Gastroesophageal sphincter (tissue), 4 donors: Measurements from ENCODE around the gene SEC22A. TPM values are rescaled to one million over a fixed set of nuclear protein-coding genes. Genes with fewer than 3 reads are reported as not detected.

Experiments used
- ATAC-seq: fragments of 150-250 bp; one replicate; pipeline ENCODE4 v1.9.1; 2016; ENCODE audit warnings: mild to moderate bottlenecking, moderate library complexity
- H3K27ac ChIP-seq, 4 donors: fragments of 200-600 bp; sonication (generic) in 3 of 4; 1 replicate in 3 of 4; 2 replicates in 1 of 4; pipeline ENCODE4 v1.5.1; 2016 to 2019
- H3K27me3 ChIP-seq: fragments of 200-600 bp; sonication (generic); one replicate; pipeline ENCODE4 v1.5.1; 2019
- H3K36me3 ChIP-seq, 2 donors: fragments of 200-600 bp; sonication (generic); one replicate each; pipeline ENCODE4 v1.5.1; 2019; ENCODE audit warnings: control low read depth in 1 of 2
- H3K4me1 ChIP-seq, 3 donors: fragments of 200-600 bp; sonication (generic); 1 replicate in 2 of 3; 2 replicates in 1 of 3; pipeline ENCODE4 v1.5.1; 2016 to 2019; ENCODE audit warnings: control low read depth in 2 of 3
- H3K4me3 ChIP-seq, 2 donors: fragments of 200-600 bp; sonication (generic); one replicate each; pipeline ENCODE4 v1.5.1; 2019; ENCODE audit warnings: mild to moderate bottlenecking in 1 of 2, moderate library complexity in 1 of 2
- H3K9me3 ChIP-seq, 3 donors: fragments of 200-600 bp; sonication (generic); one replicate each; pipeline ENCODE4 v1.5.1; 2017 to 2019; ENCODE audit warnings: control low read depth in 2 of 3
- EP300 ChIP-seq: sonication (generic); formaldehyde crosslinking; IDR thresholded peaks from one replicate; pipeline ENCODE4 v1.6.1; 2017; ENCODE audit warnings: antibody characterized with exemption, mild to moderate bottlenecking
- POLR2A ChIP-seq, 2 donors: fragments of 450-650 bp; IDR thresholded peaks; one replicate each; pipeline ENCODE4 v1.6.1; 2017; ENCODE audit warnings: antibody characterized with exemption in 2 of 2, mild to moderate bottlenecking in 2 of 2, moderate library complexity in 1 of 2
- POLR2AphosphoS5 ChIP-seq: sonication (generic); formaldehyde crosslinking; IDR thresholded peaks from one replicate; pipeline ENCODE4 v1.6.1; 2017; ENCODE audit warnings: antibody characterized with exemption
- WGBS, 2 donors: methylation state at CpG; one replicate each; pipeline ENCODE4 v1.1.5; 2018; ENCODE audit warnings: low coverage in 1 of 2; 5-methylcytosine and 5-hydroxymethylcytosine counted together
- total RNA-seq, 4 donors: library from RNA; depleted of rRNA; stranded (reverse); fragments of >200 nt; gene quantifications; one replicate each; pipeline ENCODE4 v1.1.0, GENCODE V29; 2016
- TF ChIP-seq, protein P1 (sequence below), 4 experiments: fragments of 200-600 bp in 2 of 4; fragments of 450-650 bp in 2 of 4; sonication (generic) in 1 of 4; IDR thresholded peaks; one replicate each; pipeline ENCODE4 v1.5.1; 2017 to 2019; ENCODE audit warnings: antibody characterized with exemption in 4 of 4, mild to moderate bottlenecking in 2 of 4, moderate library complexity in 2 of 4

The SEC22A gene
- total RNA-seq, 4 donors from 2014 or later: 17.3 to 32.2 (median 23.9) TPM

DNA sequence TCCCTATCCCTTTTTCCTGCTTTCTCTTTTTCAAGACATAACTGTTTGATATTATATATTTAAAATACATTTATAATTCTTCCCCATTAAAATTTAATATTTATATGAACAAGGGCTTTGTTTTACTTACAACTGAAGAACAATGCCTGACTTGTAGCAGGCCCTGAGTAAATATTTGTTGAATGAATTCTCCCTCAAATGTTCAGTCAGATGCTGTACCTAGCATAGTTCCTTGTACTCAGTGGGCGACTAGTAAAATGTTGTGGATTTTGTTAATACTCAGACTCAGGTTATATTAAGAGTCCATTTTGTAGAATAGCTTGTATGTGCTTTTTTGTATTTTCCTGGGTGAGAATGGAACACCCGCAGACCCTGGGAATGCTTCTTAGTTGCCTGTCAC is 69.1 kb downstream of the SEC22A start:
- peaks cover 0 to 4% (median 0%) of the 10 kb centered on the region in 3 donors for H3K4me1 ChIP-seq
- 67 to 95% methylated on average over 1 to 2 of the region's 2 CpGs for WGBS, 2 donors
- H3K27me3 ChIP-seq: no peaks in the 10 kb centered on the region
- H3K4me3 ChIP-seq: no peak overlapping the region
- no peaks in the 10 kb centered on the region for H3K9me3 ChIP-seq
- no peak overlapping the region for H3K27ac ChIP-seq
- ATAC-seq: no peak
- TF ChIP-seq POLR2A (IDR thresholded peaks at IDR 0.05) (no peak), POLR2AphosphoS5 (no peak), EP300 (no peak)
- TF ChIP-seq, protein P1, sequence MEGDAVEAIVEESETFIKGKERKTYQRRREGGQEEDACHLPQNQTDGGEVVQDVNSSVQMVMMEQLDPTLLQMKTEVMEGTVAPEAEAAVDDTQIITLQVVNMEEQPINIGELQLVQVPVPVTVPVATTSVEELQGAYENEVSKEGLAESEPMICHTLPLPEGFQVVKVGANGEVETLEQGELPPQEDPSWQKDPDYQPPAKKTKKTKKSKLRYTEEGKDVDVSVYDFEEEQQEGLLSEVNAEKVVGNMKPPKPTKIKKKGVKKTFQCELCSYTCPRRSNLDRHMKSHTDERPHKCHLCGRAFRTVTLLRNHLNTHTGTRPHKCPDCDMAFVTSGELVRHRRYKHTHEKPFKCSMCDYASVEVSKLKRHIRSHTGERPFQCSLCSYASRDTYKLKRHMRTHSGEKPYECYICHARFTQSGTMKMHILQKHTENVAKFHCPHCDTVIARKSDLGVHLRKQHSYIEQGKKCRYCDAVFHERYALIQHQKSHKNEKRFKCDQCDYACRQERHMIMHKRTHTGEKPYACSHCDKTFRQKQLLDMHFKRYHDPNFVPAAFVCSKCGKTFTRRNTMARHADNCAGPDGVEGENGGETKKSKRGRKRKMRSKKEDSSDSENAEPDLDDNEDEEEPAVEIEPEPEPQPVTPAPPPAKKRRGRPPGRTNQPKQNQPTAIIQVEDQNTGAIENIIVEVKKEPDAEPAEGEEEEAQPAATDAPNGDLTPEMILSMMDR (IDR thresholded peaks at IDR 0.05): no peak
- H3K36me3 ChIP-seq: no peaks in the 10 kb centered on the region

DNA sequence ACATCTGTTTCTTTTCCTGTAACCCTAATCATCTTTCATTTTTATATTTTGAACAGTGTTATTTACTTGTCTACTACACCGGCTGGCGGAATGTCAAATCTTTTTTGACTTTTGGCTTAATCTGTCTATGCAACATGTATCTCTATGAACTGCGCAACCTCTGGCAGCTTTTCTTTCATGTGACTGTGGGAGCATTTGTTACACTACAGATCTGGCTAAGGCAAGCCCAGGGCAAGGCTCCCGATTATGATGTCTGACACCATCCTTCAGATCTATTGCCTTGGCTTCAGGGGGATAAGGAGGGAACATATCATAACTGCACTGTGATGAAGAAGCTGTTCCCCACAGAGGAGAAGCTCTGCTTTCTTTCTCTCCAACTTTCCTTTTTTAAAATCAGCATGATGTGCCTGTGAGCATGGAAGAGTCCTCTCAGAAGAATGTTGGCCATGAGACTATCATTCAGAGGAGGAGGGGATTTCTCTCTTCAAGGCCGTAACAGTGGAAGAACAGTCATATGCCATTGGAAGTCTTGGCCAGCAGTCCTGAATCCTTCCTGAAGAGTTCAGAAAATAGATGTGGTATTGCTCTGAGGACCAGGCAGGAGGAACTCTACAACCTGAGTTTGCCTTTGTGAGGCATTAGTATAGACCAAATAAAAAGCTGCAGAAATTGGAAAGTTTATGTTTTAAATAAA is 69.9 kb downstream of the SEC22A start:
- 48 to 50% methylated on average over 5 of the region's 5 CpGs for WGBS, 2 donors
- H3K27ac ChIP-seq: peak overlapping the region in 1 of 4 donors; percentile 6
- no peaks in the 10 kb centered on the region for H3K36me3 ChIP-seq
- peaks cover 0 to 9% (median 0%) of the 10 kb centered on the region in 3 donors for H3K4me1 ChIP-seq
- peak; percentile 56 for ATAC-seq
- no peaks in the 10 kb centered on the region for H3K27me3 ChIP-seq
- H3K9me3 ChIP-seq: no peaks in the 10 kb centered on the region
- TF ChIP-seq, protein P1 (IDR thresholded peaks at IDR 0.05): no peak
- no peak for TF ChIP-seq POLR2AphosphoS5
- no peak for TF ChIP-seq EP300
- no peak for TF ChIP-seq POLR2A (IDR thresholded peaks at IDR 0.05)
- no peak overlapping the region for H3K4me3 ChIP-seq

DNA sequence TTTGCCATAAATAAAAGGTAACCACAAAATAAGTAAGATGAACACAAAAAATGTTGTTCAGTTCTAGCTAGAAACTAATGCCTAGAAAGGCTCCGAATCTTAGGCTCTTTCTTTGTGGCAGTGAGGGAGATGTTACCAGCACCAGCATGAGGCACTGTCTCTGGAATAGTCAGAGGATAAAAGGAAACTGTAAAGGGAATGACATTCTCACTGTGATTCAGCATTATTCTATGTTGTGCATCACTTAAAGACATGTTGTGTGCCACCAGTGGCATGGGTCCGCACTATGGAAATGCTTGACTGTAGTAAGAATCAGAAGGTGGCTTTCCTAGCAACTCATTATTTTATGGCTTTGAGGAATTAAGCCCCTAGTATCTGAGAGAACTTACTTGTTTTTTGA is 70.8 kb downstream of the SEC22A start:
- Histone ChIP-seq H3K9me3 (no peaks in the 10 kb centered on the region), H3K27ac (no peak overlapping the region), H3K4me1 (peaks cover 0 to 9% (median 0%) of the 10 kb centered on the region in 3 donors), H3K36me3 (no peaks in the 10 kb centered on the region), H3K4me3 (no peak overlapping the region), H3K27me3 (no peaks in the 10 kb centered on the region)
- 90 to 94% methylated on average over 2 of the region's 2 CpGs for WGBS, 2 donors
- no peak for ATAC-seq
- TF ChIP-seq POLR2AphosphoS5 (no peak), POLR2A (IDR thresholded peaks at IDR 0.05) (no peak), EP300 (no peak)
- TF ChIP-seq, protein P1 (IDR thresholded peaks at IDR 0.05): no peak

DNA sequence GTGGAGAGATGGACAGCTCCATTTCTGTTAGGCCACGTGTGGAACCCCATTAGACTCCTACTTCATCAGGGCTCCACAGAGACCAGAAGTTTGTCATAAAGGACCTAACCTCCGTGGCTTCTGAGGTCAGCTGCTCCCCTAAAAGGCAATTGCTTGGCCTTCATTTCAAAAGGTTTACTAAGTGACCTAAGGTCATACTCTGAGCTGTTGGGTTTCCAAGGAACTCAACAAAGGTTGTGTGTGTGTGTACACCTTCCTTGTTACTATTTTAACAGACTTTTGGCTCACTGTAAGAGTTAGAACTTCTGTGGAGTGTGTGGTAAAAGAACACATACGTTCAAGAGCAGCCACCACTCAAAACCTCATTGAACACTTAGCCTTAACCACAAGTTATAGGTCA is 73.9 kb downstream of the SEC22A start:
- no peaks in the 10 kb centered on the region for H3K27me3 ChIP-seq
- H3K4me1 ChIP-seq: peaks cover 0 to 9% (median 0%) of the 10 kb centered on the region in 3 donors
- TF ChIP-seq POLR2AphosphoS5: no peak
- no peak for TF ChIP-seq EP300
- no peak for TF ChIP-seq POLR2A (IDR thresholded peaks at IDR 0.05)
- TF ChIP-seq, protein P1 (IDR thresholded peaks at IDR 0.05): no peak
- no peak for ATAC-seq
- H3K9me3 ChIP-seq: no peaks in the 10 kb centered on the region
- H3K4me3 ChIP-seq: no peak overlapping the region
- WGBS, 2 donors: 37 to 42% methylated on average over 2 of the region's 3 CpGs
- H3K36me3 ChIP-seq: peaks cover 0 to 8% of the 10 kb centered on the region in 2 donors
- no peak overlapping the region for H3K27ac ChIP-seq
